ENCODE results near the gene S100A14.
"Not testable (repeated sequence)": the region's sequence is repeated elsewhere in the genome, so short reads cannot be mapped to it uniquely, and the experiment has no call there.

The S100A14 gene

DNA sequence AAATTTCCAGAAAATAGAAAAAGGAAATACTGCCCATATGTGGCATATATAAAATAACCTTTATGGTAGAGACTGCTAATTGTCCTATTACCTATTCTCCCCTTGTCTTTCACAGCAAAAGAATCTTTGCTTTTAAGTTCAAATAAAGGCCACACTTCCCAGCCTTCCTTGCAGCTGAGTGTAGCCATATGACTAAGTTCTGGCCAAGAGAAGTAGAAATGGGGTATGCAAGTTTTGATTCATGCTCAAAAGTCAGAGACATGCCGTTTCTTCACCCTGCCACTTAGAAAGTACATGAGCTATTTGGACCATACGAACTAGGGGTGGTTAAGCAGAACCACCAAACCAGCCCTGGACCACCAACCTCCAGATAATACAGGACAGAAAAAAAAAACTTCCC, 32.1 kb downstream of the S100A14 start:
- no peak for DNase-seq

DNA sequence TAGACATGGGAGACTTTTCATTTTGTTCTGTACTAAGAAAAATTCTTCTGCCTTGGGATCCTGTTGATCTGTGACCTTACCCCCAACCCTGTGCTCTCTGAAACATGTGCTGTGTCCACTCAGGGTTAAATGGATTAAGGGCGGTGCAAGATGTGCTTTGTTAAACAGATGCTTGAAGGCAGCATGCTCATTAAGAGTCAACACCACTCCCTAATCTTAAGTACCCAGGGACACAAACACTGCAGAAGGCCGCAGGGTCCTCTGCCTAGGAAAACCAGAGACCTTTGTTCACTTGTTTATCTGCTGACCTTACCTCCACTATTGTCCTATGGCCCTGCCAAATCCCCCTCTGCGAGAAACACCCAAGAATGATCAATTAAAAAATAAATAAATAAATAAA, 32.6 kb downstream of the S100A14 start:
- DNase-seq, result not testable (repeated sequence)

DNA sequence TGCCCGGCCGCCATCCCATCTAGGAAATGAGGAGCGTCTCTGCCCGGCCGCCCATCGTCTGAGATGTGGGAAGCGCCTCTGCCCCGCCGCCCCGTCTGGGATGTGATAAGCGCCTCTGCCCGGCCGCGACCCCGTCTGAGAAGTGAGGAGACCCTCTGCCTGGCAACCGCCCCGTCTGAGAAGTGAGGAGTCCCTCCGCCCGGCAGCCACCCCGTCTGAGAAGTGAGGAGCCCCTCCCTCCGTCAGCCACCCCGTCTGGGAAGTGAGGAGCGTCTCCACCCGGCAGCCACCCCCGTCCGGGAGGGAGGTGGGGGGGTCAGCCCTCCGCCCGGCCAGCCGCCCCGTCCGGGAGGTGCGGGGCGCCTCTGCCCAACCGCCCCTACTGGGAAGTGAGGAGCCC, 33.3 kb downstream of the S100A14 start:
- DNase-seq, result not testable (repeated sequence)

DNA sequence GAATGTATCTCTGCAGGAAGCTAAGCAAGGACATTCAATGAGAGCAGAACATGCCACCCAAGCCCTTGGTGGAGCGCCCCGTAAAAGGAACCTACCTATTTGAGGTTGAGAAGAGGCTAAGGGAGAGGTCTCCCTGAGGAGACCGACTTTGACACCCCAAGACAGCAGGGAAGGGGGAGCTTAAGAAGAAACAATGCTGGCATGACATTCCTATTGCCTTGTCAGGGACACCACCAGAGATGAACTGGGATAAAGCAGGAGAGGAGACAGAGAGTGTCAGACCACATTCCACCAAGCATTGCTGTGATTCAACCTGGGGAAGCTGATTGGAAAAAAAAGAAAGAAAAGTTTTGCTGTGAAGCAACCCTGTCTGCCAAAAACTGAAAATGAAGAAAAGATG, 37.2 kb downstream of the S100A14 start:
- DNase-seq, result no peak

DNA sequence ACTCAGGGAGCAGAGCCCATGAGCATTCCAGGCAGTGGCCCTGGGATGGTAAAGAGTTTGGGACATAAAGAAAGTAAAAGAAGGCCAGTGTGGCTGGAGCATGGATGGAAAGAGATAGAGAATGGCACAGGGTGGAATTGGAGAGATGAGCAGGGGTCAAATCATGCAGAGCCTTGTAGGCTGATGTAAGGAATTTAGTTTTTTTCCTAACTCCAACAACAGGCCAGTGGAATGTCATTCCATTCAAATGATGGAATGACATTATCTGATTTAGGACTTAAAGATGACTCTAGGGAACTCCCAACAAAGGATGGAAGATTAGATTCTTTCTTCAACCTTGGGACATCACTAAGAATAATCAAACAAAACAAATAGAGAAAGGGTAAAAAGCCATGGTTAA, 37.6 kb downstream of the S100A14 start:
- no peak for DNase-seq

DNA sequence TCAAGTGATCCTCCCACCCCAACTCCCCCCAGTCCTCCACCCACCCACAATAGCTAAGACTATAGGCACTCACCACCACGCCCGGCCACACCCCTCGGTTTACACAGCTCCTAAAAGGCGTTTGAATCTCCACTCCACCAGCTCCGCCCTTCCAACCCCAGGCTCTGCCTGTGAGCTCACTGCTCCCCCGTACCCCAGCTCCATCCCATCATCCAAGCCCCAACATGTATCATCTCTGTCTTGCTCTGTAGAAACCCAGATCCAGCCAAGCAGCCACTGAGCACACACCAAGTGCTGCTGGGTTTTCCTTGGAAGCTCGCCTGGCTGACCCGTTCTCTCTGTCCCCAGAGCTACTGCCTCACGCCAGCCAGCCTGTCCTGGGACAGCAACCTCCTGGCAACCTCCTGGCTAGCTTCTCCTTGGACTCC, 38.5 kb downstream of the S100A14 start:
- DNase-seq, result no peak

DNA sequence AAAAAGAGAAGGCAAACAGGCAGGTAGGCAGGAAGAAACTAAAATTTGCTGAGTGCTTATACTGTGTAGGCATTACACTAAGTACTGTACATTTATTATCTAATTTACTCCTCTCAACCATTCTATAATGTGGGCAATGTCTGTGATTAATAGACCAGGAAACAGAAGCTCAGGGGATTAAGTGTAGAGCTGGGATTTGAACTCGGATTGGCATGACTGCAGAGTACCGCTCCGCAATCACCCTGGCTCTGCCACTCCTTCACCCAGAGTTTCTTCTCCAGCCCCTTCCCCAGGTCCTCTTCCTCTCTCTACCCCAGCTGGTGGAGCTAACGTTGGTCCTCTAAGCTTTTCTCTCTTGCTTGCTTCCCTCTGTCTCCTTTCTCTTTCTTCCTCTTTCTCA, 39.0 kb downstream of the S100A14 start:
- DNase-seq, result peak in 1 of 2 donors; percentile 27

DNA sequence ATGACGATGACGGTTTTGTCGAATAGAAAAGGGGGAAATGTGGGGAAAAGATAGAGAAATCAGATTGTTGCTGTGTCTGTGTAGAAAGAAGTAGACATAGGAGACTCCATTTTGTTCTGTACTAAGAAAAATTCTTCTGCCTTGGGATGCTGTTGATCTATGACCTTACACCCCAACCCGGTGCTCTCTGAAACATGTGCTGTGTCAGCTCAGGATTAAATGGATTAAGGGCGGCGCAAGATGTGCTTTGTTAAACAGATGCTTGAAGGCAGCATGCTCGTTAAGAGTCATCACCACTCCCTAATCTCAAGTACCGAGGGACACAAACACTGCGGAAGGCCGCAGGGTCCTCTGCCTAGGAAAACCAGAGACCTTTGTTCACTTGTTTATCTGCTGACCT, 40.6 kb downstream of the S100A14 start:
- DNase-seq, result not testable (repeated sequence)

DNA sequence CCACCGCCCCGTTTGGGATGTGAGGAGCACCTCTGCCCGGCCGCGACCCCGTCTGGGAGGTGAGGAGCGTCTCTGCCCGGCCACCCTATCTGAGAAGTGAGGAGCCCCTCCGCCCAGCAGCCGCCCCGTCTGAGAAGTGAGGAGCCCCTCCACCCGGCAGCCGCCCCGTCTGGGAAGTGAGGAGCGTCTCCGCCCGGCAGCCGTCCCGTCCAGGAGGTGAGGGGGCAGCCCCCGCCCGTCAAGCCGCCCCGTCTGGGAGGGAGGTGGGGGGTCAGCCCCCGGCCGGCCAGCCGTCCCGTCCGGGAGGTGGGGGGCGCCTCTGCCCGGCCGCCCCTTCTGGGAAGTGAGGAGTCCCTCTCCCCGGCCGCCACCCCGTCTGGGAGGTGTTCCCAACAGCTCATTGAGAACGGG, 41.0 kb downstream of the S100A14 start:
- DNase-seq, result not testable (repeated sequence)

DNA sequence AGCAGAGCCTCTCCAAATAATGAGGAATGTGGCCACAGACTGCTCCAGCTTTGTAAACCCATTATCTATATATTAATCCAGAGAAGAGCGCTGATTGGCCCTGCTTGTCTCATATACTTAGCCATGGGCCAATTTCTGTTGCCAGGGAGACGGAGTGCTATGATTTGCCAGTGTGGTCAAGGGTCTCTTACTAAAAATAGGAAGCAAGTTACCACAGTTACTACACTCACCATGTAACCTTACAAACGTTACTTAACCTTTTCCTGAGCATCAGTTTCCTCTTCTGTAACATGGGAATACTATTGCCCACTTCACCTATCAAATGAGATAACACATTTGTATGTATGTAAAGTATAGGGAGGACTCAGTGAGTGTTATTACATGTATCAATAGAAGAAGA, 42.8 kb downstream of the S100A14 start:
- DNase-seq, result no peak

DNA sequence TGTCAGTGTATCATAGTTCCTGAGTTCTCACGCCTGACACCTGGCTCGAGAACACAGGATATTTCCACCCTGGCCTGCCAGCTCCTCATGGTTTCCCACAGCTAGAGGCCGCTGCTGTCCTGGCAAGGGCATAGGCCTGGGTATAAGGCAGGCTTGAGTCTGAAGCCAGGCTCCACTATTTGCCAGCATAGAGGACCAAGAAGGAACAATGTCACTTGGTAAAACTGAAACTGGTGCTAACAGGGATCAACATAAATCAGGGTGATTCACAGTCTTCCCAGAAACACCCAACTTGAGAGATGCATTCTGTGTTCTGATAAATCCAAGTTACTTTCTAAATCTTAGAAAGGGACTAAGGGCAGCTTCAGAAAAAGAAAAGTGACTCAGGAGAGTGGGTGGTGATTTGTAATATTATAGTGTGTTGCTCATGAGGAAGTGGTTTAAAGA, 43.5 kb downstream of the S100A14 start:
- DNase-seq, result peak in 1 of 2 donors; percentile 78

DNA sequence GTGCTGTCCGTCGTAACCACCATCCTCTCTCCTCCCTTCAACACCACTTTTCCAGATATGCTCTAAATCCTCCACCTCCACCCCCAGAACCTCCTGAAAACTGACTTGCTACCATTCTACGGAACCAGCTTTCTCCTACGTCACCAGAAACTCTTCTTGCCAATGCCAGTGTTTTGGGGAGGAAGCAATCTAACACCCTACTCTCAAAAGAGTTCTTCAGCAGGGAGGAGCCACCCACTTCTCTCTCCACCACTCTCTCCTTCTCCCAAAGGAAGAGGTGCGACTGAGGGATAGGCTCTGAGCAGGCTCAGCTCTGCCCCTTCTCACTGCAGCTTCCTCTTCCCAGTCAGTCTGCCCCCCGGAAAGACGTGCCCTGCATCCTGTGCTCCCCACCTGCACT, 44.4 kb downstream of the S100A14 start:
- no peak for DNase-seq

DNA sequence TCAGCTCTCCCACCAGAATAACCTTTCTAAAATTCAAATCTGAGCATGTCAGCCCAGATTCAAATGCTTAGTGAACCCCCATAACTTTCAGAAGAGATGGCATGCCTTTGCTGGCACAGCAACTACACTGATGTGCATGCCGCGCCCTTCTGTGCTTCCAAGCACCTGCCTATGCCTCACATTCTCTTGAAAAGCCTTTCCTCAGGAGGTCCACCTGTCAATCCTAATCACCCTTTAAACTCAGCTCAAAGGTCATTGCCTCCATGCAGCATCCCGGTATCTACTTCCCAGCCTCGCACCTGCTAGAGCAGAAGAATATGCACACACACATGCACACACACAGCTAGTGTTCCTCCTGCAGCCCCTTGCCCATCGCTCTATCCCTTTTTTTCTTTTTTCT, 45.3 kb downstream of the S100A14 start:
- no peak for DNase-seq

DNA sequence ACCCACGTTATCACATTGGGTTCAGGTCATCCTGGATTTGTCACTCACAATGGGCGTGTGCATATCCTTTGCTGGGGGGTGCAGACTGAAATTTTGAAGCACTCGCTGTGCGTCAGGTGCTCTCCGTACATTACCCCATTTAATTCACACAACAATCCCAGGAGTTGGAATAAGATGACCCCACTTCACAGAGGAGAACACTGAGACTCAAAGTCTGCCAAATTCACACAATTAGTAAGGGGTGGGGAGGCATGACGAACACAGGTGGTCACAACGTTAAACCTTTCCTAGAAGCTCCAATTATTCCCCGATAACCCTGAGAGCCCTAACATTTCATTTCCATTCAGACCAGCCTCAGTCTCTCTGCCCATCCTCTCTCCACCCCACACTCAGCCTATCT, 46.7 kb downstream of the S100A14 start:
- DNase-seq, result no peak

DNA sequence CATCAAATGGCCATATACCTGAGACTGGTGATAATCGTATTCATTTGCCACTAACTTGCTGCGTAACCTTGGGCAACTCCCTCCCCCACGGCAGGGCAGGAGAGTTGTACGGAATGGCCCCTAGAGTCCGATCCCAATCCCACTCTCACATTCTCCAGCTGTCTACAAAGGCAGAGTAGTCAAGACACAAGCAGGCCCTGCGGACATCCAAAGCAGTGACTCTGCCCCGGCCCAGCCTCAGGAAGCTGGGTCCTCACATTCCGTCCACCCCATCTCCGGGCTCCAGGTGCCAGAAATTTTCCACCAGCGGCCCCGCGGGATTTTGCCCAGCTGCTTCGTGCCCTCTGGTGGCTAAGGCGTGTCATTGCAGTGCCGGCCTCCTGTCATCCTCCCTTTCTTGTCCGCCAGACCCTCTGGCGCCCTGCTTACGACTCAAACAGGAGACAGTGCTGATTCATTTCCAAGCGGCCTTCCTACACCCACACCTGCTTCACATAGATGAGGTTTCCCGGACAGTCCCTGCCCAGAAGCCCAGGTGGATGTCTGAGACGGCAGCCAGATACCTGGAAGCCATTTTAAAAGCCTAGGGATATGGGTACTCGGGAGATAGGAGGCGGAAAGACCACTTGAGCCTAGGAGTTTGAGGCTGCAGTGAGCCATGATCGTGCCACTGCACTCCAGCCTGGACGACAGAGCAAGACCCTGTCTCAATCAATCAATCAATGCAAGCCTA, 47.6 kb downstream of the S100A14 start:
- DNase-seq, result peak; percentile 61 to 76

DNA sequence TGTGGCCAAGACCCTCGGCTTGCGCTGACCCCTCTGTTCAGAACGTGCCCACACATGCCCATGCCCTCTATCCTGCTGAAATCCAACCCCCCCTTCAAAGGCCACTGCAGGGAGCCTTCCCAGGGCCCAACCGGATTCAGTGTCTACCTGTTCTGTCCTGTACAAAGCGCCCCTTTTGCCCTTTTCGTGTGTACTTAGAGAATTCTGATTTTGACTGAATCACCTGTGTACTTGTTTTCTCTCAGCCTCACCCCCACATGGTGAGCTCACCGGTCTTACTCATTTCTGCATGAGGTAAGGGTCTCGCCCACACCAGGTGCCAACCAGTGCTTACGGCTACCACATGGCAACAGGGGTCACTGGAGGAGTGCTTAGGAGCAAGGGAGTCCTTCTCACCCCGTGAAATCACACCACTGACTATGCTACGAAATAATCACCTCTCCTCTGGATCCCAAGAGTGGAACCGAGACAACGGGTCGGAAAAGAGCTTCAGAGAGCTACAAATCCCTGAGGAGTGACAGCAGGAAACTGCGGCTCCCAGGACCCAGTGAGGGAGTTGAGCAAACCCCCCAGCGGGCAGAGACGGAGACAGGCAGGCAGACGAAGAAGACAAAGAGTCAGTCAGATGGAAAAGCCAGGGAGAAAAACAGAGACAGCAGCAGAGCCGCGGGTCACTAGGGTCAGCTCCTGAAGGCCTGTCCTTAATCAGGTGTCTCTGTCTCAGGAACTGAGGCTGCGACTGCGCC, 48.3 kb downstream of the S100A14 start:
- DNase-seq, result no peak

DNA sequence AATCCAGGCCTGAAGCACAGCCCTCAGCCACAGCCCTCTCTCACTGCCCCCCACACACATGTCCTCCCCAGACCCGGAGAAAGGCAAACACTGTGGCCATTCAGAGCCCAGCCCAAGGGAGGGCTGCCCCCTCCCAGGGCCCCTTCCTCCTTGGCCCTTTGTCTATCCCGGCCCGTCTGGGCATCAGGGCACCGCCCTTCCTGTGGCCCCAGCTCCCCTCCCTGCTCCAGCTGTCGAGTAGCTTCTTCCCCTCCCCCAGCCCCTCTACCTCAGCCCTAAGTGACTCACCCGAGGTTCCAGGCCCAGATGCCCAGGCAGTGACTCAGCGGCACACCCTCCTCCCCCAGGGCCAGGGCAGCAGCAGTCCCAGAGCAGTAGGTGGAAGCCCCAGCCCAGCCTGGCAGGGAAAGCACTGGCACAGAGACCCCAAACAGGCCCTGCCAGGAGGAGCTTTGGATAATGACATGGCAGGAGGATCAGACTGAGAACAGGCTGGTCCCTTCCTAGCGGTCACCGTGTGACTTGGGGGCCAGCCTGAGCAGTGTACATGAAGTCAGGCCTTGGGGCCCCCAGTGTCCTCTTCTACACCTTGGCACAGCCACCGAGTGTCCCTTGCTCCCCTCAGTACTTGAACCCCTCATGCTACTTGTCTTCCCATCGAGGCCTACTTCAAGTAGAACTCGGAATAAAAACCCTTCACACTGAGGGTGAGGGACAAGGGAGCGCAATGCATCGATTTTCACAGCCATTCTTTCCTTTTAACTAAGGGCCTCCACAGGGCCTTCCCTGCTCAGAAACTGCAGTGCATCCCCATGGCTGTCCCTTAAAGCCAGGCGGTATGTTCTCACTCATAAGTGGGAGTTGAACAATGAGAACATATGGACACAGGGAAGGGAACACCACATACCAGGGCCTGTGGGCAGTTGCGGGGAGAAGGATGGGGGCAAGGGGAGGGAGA, 49.4 kb downstream of the S100A14 start:
- DNase-seq, result peak; percentile 94 to 98

DNA sequence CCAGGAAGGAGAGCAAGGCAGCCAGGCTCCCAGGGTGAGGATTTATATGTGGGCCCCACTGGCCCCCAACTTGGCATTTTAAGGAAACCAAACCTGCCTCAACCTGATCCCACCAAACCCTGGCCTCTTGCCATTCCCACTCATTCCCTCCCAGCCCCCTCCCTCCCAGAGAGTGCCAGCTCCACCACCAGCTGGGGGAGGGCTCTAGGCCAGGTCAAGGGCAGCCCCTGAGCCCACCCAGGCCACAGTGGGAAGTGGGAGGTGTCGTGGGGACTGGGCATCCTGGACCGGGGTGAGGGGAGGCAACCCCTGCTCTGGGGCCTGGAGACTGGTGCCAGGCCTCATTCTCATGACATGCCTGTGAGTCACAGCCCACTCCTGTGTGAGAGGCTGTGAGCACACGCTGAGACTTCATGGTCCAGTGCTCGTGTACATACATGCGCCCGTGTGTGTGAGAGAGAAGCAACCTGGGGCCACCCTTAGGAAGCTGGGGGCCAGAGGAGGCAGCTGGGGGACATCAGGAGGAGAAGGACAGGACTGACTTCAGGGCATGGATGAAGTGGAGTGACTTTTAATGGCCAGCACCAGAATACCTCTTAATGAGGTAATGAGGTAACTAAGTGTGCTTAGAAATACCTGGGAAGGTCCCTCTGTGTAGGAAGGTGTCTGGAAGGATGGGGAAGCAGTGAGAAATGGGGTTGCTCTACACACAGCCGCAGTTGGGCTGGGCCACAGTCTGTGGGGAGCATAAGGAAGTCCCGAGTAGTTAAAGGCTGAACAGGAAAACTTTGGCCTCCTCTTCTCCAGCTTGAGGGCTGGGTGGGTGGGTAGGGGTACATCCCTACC, 50.4 kb downstream of the S100A14 start, which contains the start of gene S100A2:
S100A2 (minus strand) TSS at position 316 of the 846 bp plus-strand sequence. CDS start 1,967 bp downstream, outside the sequence.
- peak; percentile 58 to 73 for DNase-seq
